GM12878 (cell line): Measurements from ENCODE around the gene MTAP. TPM values are rescaled to one million over a fixed set of nuclear protein-coding genes. Genes with fewer than 3 reads are reported as not detected.

Source experiments
- ATAC-seq: fragments of 200-7000 bp; cut with Tn5 transposase; 3 replicates; pipeline ENCODE4 v1.9.1; 2020; ENCODE audit warnings: mild to moderate bottlenecking, moderate library complexity
- BruUV-seq: library from RNA; stranded (reverse); fragments of 400-500 nt; replicated peaks from 2 replicates; lab custom pipeline; 2021; lab: Mats Ljungman, UMichigan
- CTCF ChIA-PET: fragments of 300-600 bp; sonication (Branson Sonifier 250); formaldehyde crosslinking; extraction: SDS; loops from one replicate; lab custom pipeline; 2021; ENCODE audit warnings: inconsistent platforms; lab: Yijun Ruan, JAX
- POLR2A ChIA-PET: fragments of 350-600 bp; formaldehyde crosslinking; extraction: SDS; loops from one replicate; lab custom pipeline; 2021; ENCODE audit warnings: inconsistent platforms; lab: Charles Lee
- RAD21 ChIA-PET: fragments of 300-600 bp; sonication (Branson Sonifier 250); formaldehyde crosslinking; loops from one replicate; lab custom pipeline; 2023; ENCODE audit warnings: antibody characterized with exemption; ENCODE audit not compliant: unreplicated experiment; lab: Charles Lee
- SMC1A ChIA-PET: fragments of 300-600 bp; sonication (Branson Sonifier 250); formaldehyde crosslinking; loops from one replicate; lab custom pipeline; 2023; ENCODE audit not compliant: unreplicated experiment, uncharacterized antibody; lab: Charles Lee
- DNase-seq: peaks from one replicate; pipeline ENCODE4 v3.0.0-alpha.2; 2011; ENCODE audit warnings: low read depth, low spot score
- FAIRE-seq: peaks from 3 replicates; lab custom pipeline; 2011; peaks lifted over from hg19 to GRCh38; lab: Jason Lieb, UNC
- H2AFZ ChIP-seq: 2 replicates; pipeline ENCODE4 v1.6.0; 2011; ENCODE audit warnings: low read depth, low read length, control low read depth; ENCODE audit not compliant: control insufficient read depth
- H3K27ac ChIP-seq: 2 replicates; pipeline ENCODE4 v1.5.1; 2011; ENCODE audit warnings: control low read depth; ENCODE audit not compliant: control insufficient read depth, insufficient read depth
- H3K27me3 ChIP-seq, 2 experiments: replicated peaks in 1 of 2; 2 replicates each; pipeline versions ENCODE4 v1.6.0 to v1.6.1; 2011; ENCODE audit warnings: low read length in 1 of 2; ENCODE audit not compliant: control insufficient read depth in 2 of 2, insufficient read depth in 2 of 2
- H3K36me3 ChIP-seq, 2 experiments: 2 replicates each; pipeline ENCODE4 v1.5.1; 2011; ENCODE audit warnings: low read length in 1 of 2; ENCODE audit not compliant: control insufficient read depth in 2 of 2, insufficient read depth in 2 of 2
- H3K4me1 ChIP-seq: 2 replicates; pipeline ENCODE4 v1.6.1; 2011; ENCODE audit warnings: mild to moderate bottlenecking, low read length, moderate library complexity, mixed read lengths; ENCODE audit not compliant: control insufficient read depth, insufficient read depth
- H3K4me2 ChIP-seq: 2 replicates; pipeline ENCODE4 v1.6.0; 2011; ENCODE audit warnings: control low read depth; ENCODE audit not compliant: control insufficient read depth, insufficient read depth
- H3K4me3 ChIP-seq: fragments of 200-600 bp; sonication (generic); 2 replicates; pipeline ENCODE4 v1.5.1; 2016
- H3K79me2 ChIP-seq: 2 replicates; pipeline ENCODE4 v1.6.0; 2011; ENCODE audit warnings: low read length; ENCODE audit not compliant: control insufficient read depth, insufficient read depth
- H3K9ac ChIP-seq: 2 replicates; pipeline ENCODE4 v1.8.0; 2011; ENCODE audit warnings: low read length, control low read depth, mixed read lengths; ENCODE audit not compliant: control insufficient read depth, insufficient read depth
- H3K9me3 ChIP-seq: replicated peaks from 3 replicates; pipeline ENCODE4 v1.5.1; 2011; ENCODE audit warnings: mild to moderate bottlenecking, low read length; ENCODE audit not compliant: control insufficient read depth, insufficient read depth
- H4K20me1 ChIP-seq: 2 replicates; pipeline ENCODE4 v1.6.0; 2011; ENCODE audit not compliant: control insufficient read depth, insufficient read depth
- ATF7 ChIP-seq: fragments of 450-650 bp; IDR thresholded peaks from 2 replicates; pipeline ENCODE4 v1.6.1; 2016; ENCODE audit warnings: low read depth, mild to moderate bottlenecking
- CHD1 ChIP-seq: IDR thresholded peaks from 2 replicates; pipeline ENCODE4 v1.6.1; 2012; ENCODE audit warnings: low read depth, low read length, improper control_type of control experiment
- CREB1 ChIP-seq: IDR thresholded peaks from 2 replicates; pipeline ENCODE4 v1.6.1; 2012; ENCODE audit warnings: low read depth, mild to moderate bottlenecking, inconsistent platforms
- IRF3 ChIP-seq: fragments of 450-650 bp; IDR thresholded peaks from 2 replicates; pipeline ENCODE4 v1.6.1; 2014; ENCODE audit warnings: mild to moderate bottlenecking
- NBN ChIP-seq: fragments of 450-650 bp; IDR thresholded peaks from 2 replicates; pipeline ENCODE4 v1.6.1; 2016
- NR2C2 ChIP-seq: IDR thresholded peaks from 2 replicates; pipeline ENCODE4 v1.6.1; 2011; ENCODE audit warnings: borderline replicate concordance, low read depth; ENCODE audit not compliant: control insufficient read depth, insufficient read length
- RAD21 ChIP-seq: IDR thresholded peaks from 2 replicates; pipeline ENCODE4 v1.6.1; 2011; ENCODE audit warnings: mild to moderate bottlenecking, low read depth, low read length, moderate library complexity; ENCODE audit not compliant: insufficient read depth
- REST ChIP-seq: IDR thresholded peaks from 2 replicates; pipeline ENCODE4 v1.6.1; 2012; ENCODE audit warnings: mild to moderate bottlenecking, low read depth, low read length
- SMARCA5 ChIP-seq: fragments of 450-650 bp; IDR thresholded peaks from 2 replicates; pipeline ENCODE4 v1.6.1; 2017; ENCODE audit warnings: mild to moderate bottlenecking
- WGBS: methylation state at CpG from one replicate; pipeline ENCODE4 v1.1.6; 2016; ENCODE audit warnings: low lambda C conversion rate; ENCODE audit not compliant: insufficient replicate concordance, insufficient coverage; ENCODE audit errors: missing lambda C conversion rate; 5-methylcytosine and 5-hydroxymethylcytosine counted together
- in situ Hi-C: fragments of 300-500 bp; cut with MboI; formaldehyde crosslinking; loops from 9 replicates; pipeline ENCODE4 v1.14.3; 2018; ENCODE audit warnings: mixed read lengths
- intact Hi-C: fragments of 100-400 bp; cut with micrococcal nuclease; formaldehyde crosslinking; loops from one replicate; pipeline ENCODE4 v1.14.2; 2022; ENCODE audit not compliant: unreplicated experiment
- polyA plus RNA-seq, 11 experiments: library from polyadenylated mRNA; depleted of rRNA in 4 of 11; unstranded in 6 of 11; stranded (reverse) in 5 of 11; fragments of >200 nt; fragmentation: Nextera tagmentation in 4 of 11; fragmentation: Illumina TruSeq in 1 of 11; extraction: Ambion mirVana in 4 of 11; extraction: Trizol in 1 of 11; gene quantifications; 1 replicate in 1 of 11; 2 replicates in 10 of 11; pipeline versions ENCODE4 v1.2.1 to v1.2.3, GENCODE V29; 2011 to 2016; ENCODE audit warnings: inconsistent platforms in 2 of 11, missing spikeins in 2 of 11, low read depth in 1 of 11
- total RNA-seq, 4 experiments: library from RNA; depleted of rRNA in 3 of 4; stranded (reverse); fragments of >200 nt in 3 of 4; fragmentation: Illumina TruSeq in 1 of 4; extraction: Trizol in 1 of 4; gene quantifications; 2 replicates each; pipeline versions ENCODE4 v1.2.1 to v1.2.3, GENCODE V29; 2013 to 2021

Gene MTAP
- total and polyA plus RNA-seq, 10 of the 15 experiments (the other 5 are each of a cell fraction or from before 2014, with no cell fraction given) = 16.4 to 29.9 (median 22.6) TPM

- TF ChIP-seq IRF3 = no peak
- TF ChIP-seq NR2C2 = no peak
- TF ChIP-seq RAD21 = no peak
- TF ChIP-seq ATF7 = no peak
- no peak for TF ChIP-seq CHD1
- TF ChIP-seq NBN = no peak
- no peak for TF ChIP-seq CREB1
- TF ChIP-seq REST = no peak
- TF ChIP-seq SMARCA5 = no peak
- BruUV-seq = no TSS peak
- POLR2A ChIA-PET = no interaction called here
- peaks cover 8% of the 10 kb centered on the region; the same call in 1 of the 3 replicates for H3K9me3 ChIP-seq
- peaks cover 0 to 11% of the 10 kb centered on the region in 2 experiments; a peak in 1 of 4 replicates for H3K27me3 ChIP-seq
- RAD21 ChIA-PET = interaction anchor here (0.6 kb wide), 1 partner anchor 163 kb away, joined by 3 read pairs; no protein-coding TSS in a partner anchor
- CTCF ChIA-PET = no interaction called here
- H3K27ac ChIP-seq = no peak overlapping the region
- H3K9ac ChIP-seq = no peak overlapping the region
- no peak overlapping the region for H2AFZ ChIP-seq
- in situ Hi-C loops = loop anchor here (5.0 kb wide), 1 partner anchor 49 kb away; no protein-coding TSS in a partner anchor
- no peaks in the 10 kb centered on the region for H4K20me1 ChIP-seq
- DNase-seq (no peak), ATAC-seq (no peak), FAIRE-seq (no peak)
- H3K4me3 ChIP-seq = no peak overlapping the region
- H3K36me3 ChIP-seq = no peaks in the 10 kb centered on the region
- no peak overlapping the region for H3K4me2 ChIP-seq
- H3K4me1 ChIP-seq = peaks cover 8% of the 10 kb centered on the region
- no peaks in the 10 kb centered on the region for H3K79me2 ChIP-seq
- 62% methylated on average over 41 of the region's 41 CpGs for WGBS
- SMC1A ChIA-PET = interaction anchor here (1.5 kb wide), 1 partner anchor 18 kb away, joined by 3 read pairs; no protein-coding TSS in a partner anchor
- intact Hi-C loops = no loop called here
Measured at GRCh38 chr9:21968331-21969010, 166.0 kb downstream of the MTAP start.
